ENCODE data around the gene MAML2.
A peak's percentile ranks its signal among the peaks of the same experiment; 100 is the strongest.

- TF ChIP-seq CTCF (IDR thresholded peaks at IDR 0.05; ENCODE audit: borderline replicate concordance, extremely low read depth, low read length, poor library complexity, severe bottlenecking) (peak; percentile 84), EZH2 (IDR thresholded peaks at IDR 0.05; ENCODE audit: borderline replicate concordance, low read depth, low read length, severe bottlenecking) (no peak)
Measured at GRCh38 chr11:96012086-96012824, 330.7 kb downstream of the MAML2 start.

All from DND-41 (cell line).